K562 (cell line): ENCODE measurements around the gene CCL24. TPM values are rescaled to one million over a fixed set of nuclear protein-coding genes. Genes with fewer than 3 reads are reported as not detected.
"Not testable (repeated sequence)": the region's sequence is repeated elsewhere in the genome, so short reads cannot be mapped to it uniquely, and the experiment has no call there.

ENCODE experiments used
- CEBPB ChIP-seq: fragments of 450-650 bp; IDR thresholded peaks from 2 replicates; pipeline ENCODE4 v1.6.1; 2016; ENCODE audit warnings: missing genetic modification characterization, missing compliant biosample characterization
- ETV6 ChIP-seq, 3 experiments: fragments of 150-350 bp in 1 of 3; sonication (generic) in 1 of 3; formaldehyde crosslinking in 1 of 3; IDR thresholded peaks; 2 replicates each; pipeline versions ENCODE4 v1.6.1 to v1.8.0; 2014 to 2022; ENCODE audit warnings: borderline replicate concordance in 2 of 3, low read depth in 2 of 3, antibody characterized with exemption in 1 of 3, low read length in 1 of 3, mild to moderate bottlenecking in 1 of 3, missing genetic modification reagents in 1 of 3
- HDAC1 ChIP-seq, 2 experiments: fragments of 450-650 bp; IDR thresholded peaks; 2 replicates each; pipeline ENCODE4 v1.6.1; 2016 to 2017; ENCODE audit warnings: inconsistent platforms in 1 of 2, mild to moderate bottlenecking in 1 of 2, moderate library complexity in 1 of 2
- KDM1A ChIP-seq, 2 experiments: fragments of 450-650 bp; IDR thresholded peaks; 2 replicates each; pipeline ENCODE4 v1.6.1; 2016; ENCODE audit warnings: mild to moderate bottlenecking in 2 of 2
- MTA1 ChIP-seq: fragments of 450-650 bp; IDR thresholded peaks from 2 replicates; pipeline ENCODE4 v1.6.1; 2017; ENCODE audit warnings: borderline replicate concordance
- NR2C1 ChIP-seq, 2 experiments: fragments of 450-650 bp; IDR thresholded peaks; 2 replicates each; pipeline ENCODE4 v1.6.1; 2017; ENCODE audit warnings: mild to moderate bottlenecking in 2 of 2, antibody characterized with exemption in 1 of 2, inconsistent platforms in 1 of 2, missing compliant biosample characterization in 1 of 2, missing genetic modification characterization in 1 of 2
- polyA plus RNA-seq, 8 experiments: library from polyadenylated mRNA; depleted of rRNA in 4 of 8; stranded (reverse) in 5 of 8; unstranded in 3 of 8; fragments of >200 nt; fragmentation: Nextera tagmentation in 2 of 8; fragmentation: Illumina TruSeq in 1 of 8; extraction: Ambion mirVana in 2 of 8; extraction: Trizol in 1 of 8; gene quantifications; 2 replicates each; pipeline versions ENCODE4 v1.2.1 to v1.2.3, GENCODE V29; 2011 to 2014; ENCODE audit warnings: inconsistent platforms in 1 of 8, missing spikeins in 1 of 8
- total RNA-seq, 7 experiments: library from RNA; depleted of rRNA in 6 of 7; stranded (reverse); fragments of >200 nt in 6 of 7; fragmentation: Illumina TruSeq in 2 of 7; extraction: Trizol in 2 of 7; gene quantifications; 2 replicates each; pipeline versions ENCODE4 v1.2.1 to v1.2.3, GENCODE V29; 2011 to 2021; ENCODE audit warnings: low replicate concordance in 1 of 7
- TF ChIP-seq, protein P1 (sequence below), 2 experiments: fragments of 450-650 bp; IDR thresholded peaks; 2 replicates each; pipeline ENCODE4 v1.6.1; 2018; ENCODE audit warnings: mild to moderate bottlenecking in 2 of 2, low read depth in 1 of 2; ENCODE audit not compliant: partially characterized antibody in 2 of 2
- TF ChIP-seq, protein P2 (sequence below): fragments of 450-650 bp; IDR thresholded peaks from 2 replicates; pipeline ENCODE4 v1.6.1; 2017; ENCODE audit warnings: antibody characterized with exemption, mild to moderate bottlenecking
- TF ChIP-seq, protein P3 (sequence below), 2 experiments: fragments of 450-650 bp; conservative IDR thresholded peaks; 2 replicates each; pipeline ENCODE4 v1.6.1; 2017; ENCODE audit warnings: mild to moderate bottlenecking in 2 of 2, moderate library complexity in 2 of 2
- TF ChIP-seq, protein P4 (sequence below): fragments of 450-650 bp; IDR thresholded peaks from 2 replicates; pipeline ENCODE4 v1.6.1; 2017; ENCODE audit warnings: antibody characterized with exemption

The CCL24 gene
- total and polyA plus RNA-seq, 9 of the 15 experiments (the other 6 are each of a cell fraction or from before 2014, with no cell fraction given): 0.45 to 3.6 (median 0.95) TPM; not detected in 1

DNA sequence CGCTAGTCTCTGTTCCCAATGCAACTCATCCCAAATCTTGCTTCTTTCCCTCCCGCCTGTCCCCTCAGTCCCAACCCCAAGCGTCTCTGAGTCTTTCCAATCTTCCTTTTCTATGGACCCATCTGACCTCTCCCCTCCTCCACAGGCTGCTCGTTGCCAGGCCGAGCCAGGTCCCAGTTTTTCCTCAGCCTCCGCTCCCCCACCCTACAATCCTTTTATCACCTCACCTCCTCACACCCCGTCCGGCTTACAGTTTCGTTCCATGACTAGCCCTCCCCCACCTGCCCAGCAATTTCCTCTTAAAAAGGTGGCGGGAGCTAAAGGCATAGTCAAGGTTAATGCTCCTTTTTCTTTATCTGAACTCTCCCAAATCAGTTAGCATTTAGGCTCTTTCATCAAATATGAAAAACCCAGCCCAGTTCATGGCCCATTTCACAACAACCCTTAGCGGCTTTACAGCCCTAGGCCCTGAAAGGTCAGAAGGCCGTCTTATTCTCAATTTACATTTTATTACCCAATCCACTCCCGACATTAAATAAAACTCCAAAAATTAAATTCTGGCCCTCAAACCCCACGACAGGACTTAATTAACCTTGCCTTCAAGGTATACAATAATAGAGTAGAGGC is 32.8 kb downstream of the CCL24 start (continued):
- TF ChIP-seq, protein P1, sequence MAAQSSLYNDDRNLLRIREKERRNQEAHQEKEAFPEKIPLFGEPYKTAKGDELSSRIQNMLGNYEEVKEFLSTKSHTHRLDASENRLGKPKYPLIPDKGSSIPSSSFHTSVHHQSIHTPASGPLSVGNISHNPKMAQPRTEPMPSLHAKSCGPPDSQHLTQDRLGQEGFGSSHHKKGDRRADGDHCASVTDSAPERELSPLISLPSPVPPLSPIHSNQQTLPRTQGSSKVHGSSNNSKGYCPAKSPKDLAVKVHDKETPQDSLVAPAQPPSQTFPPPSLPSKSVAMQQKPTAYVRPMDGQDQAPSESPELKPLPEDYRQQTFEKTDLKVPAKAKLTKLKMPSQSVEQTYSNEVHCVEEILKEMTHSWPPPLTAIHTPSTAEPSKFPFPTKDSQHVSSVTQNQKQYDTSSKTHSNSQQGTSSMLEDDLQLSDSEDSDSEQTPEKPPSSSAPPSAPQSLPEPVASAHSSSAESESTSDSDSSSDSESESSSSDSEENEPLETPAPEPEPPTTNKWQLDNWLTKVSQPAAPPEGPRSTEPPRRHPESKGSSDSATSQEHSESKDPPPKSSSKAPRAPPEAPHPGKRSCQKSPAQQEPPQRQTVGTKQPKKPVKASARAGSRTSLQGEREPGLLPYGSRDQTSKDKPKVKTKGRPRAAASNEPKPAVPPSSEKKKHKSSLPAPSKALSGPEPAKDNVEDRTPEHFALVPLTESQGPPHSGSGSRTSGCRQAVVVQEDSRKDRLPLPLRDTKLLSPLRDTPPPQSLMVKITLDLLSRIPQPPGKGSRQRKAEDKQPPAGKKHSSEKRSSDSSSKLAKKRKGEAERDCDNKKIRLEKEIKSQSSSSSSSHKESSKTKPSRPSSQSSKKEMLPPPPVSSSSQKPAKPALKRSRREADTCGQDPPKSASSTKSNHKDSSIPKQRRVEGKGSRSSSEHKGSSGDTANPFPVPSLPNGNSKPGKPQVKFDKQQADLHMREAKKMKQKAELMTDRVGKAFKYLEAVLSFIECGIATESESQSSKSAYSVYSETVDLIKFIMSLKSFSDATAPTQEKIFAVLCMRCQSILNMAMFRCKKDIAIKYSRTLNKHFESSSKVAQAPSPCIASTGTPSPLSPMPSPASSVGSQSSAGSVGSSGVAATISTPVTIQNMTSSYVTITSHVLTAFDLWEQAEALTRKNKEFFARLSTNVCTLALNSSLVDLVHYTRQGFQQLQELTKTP (IDR thresholded peaks at IDR 0.05; ENCODE audit: low read depth in 1 of 2, partially characterized antibody in 2 of 2): peak in 1 of 2 experiments; percentile 36
- TF ChIP-seq MTA1: peak; percentile 48; the same call in 1 of the 2 replicates
- not testable (repeated sequence) for TF ChIP-seq NR2C1 (IDR thresholded peaks at IDR 0.05); ETV6 (CRISPR knock-in tag; IDR thresholded peaks at IDR 0.05; ENCODE audit: borderline replicate concordance)
- peak; percentile 48; the same call in 1 of the 2 replicates for TF ChIP-seq NR2C1 (tag; IDR thresholded peaks at IDR 0.05)
- peak; percentile 69 to 75 for TF ChIP-seq KDM1A (IDR thresholded peaks at IDR 0.05)
- TF ChIP-seq ETV6 (IDR thresholded peaks at IDR 0.05; ENCODE audit: borderline replicate concordance in 1 of 2, low read depth in 2 of 2, low read length in 1 of 2): 0 out of 4 replicates have a peak, but pooled peaks of 1 of the 2 experiments have one; percentile 22
- TF ChIP-seq, protein P2, sequence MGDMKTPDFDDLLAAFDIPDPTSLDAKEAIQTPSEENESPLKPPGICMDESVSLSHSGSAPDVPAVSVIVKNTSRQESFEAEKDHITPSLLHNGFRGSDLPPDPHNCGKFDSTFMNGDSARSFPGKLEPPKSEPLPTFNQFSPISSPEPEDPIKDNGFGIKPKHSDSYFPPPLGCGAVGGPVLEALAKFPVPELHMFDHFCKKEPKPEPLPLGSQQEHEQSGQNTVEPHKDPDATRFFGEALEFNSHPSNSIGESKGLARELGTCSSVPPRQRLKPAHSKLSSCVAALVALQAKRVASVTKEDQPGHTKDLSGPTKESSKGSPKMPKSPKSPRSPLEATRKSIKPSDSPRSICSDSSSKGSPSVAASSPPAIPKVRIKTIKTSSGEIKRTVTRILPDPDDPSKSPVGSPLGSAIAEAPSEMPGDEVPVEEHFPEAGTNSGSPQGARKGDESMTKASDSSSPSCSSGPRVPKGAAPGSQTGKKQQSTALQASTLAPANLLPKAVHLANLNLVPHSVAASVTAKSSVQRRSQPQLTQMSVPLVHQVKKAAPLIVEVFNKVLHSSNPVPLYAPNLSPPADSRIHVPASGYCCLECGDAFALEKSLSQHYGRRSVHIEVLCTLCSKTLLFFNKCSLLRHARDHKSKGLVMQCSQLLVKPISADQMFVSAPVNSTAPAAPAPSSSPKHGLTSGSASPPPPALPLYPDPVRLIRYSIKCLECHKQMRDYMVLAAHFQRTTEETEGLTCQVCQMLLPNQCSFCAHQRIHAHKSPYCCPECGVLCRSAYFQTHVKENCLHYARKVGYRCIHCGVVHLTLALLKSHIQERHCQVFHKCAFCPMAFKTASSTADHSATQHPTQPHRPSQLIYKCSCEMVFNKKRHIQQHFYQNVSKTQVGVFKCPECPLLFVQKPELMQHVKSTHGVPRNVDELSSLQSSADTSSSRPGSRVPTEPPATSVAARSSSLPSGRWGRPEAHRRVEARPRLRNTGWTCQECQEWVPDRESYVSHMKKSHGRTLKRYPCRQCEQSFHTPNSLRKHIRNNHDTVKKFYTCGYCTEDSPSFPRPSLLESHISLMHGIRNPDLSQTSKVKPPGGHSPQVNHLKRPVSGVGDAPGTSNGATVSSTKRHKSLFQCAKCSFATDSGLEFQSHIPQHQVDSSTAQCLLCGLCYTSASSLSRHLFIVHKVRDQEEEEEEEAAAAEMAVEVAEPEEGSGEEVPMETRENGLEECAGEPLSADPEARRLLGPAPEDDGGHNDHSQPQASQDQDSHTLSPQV: 0 out of 2 replicates have a peak, but pooled peaks have one; percentile 27
- TF ChIP-seq CEBPB: peak; percentile 91
- TF ChIP-seq, protein P3, sequence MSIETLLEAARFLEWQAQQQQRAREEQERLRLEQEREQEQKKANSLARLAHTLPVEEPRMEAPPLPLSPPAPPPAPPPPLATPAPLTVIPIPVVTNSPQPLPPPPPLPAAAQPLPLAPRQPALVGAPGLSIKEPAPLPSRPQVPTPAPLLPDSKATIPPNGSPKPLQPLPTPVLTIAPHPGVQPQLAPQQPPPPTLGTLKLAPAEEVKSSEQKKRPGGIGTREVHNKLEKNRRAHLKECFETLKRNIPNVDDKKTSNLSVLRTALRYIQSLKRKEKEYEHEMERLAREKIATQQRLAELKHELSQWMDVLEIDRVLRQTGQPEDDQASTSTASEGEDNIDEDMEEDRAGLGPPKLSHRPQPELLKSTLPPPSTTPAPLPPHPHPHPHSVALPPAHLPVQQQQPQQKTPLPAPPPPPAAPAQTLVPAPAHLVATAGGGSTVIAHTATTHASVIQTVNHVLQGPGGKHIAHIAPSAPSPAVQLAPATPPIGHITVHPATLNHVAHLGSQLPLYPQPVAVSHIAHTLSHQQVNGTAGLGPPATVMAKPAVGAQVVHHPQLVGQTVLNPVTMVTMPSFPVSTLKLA (conservative IDR thresholded peaks at IDR 0.05): 0 out of 4 replicates have a peak, but pooled peaks of 1 of the 2 experiments have one; percentile 31
- TF ChIP-seq, protein P4, sequence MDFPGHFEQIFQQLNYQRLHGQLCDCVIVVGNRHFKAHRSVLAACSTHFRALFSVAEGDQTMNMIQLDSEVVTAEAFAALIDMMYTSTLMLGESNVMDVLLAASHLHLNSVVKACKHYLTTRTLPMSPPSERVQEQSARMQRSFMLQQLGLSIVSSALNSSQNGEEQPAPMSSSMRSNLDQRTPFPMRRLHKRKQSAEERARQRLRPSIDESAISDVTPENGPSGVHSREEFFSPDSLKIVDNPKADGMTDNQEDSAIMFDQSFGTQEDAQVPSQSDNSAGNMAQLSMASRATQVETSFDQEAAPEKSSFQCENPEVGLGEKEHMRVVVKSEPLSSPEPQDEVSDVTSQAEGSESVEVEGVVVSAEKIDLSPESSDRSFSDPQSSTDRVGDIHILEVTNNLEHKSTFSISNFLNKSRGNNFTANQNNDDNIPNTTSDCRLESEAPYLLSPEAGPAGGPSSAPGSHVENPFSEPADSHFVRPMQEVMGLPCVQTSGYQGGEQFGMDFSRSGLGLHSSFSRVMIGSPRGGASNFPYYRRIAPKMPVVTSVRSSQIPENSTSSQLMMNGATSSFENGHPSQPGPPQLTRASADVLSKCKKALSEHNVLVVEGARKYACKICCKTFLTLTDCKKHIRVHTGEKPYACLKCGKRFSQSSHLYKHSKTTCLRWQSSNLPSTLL: 0 out of 2 replicates have a peak, but pooled peaks have one; percentile 22
- TF ChIP-seq HDAC1 (IDR thresholded peaks at IDR 0.05): peak in 1 of 2 experiments; percentile 59; a peak in 1 of 4 replicates
